GM23338 (cell line): ENCODE measurements around the gene NME3. TPM values are rescaled to one million over a fixed set of nuclear protein-coding genes. Genes with fewer than 3 reads are reported as not detected.

ENCODE experiments used
- ATAC-seq: fragments of 200-7000 bp; cut with Tn5 transposase; 3 replicates; pipeline ENCODE4 v1.9.1; 2020
- DNase-seq: peaks from one replicate; pipeline ENCODE4 v3.0.0-alpha.2; 2015; ENCODE audit warnings: low spot score
- H2AFZ ChIP-seq: fragments of 200-600 bp; sonication (generic); 2 replicates; pipeline ENCODE4 v1.8.0; 2016; ENCODE audit warnings: antibody characterized with exemption, mild to moderate bottlenecking, moderate library complexity
- H3F3A ChIP-seq: fragments of 200-600 bp; sonication (generic); replicated peaks from 2 replicates; pipeline ENCODE4 v1.8.0; 2017; ENCODE audit warnings: antibody characterized with exemption, mixed run types, low read depth
- H3K27ac ChIP-seq: fragments of 200-600 bp; sonication (generic); 2 replicates; pipeline ENCODE4 v1.6.1; 2016; ENCODE audit warnings: low read depth
- H3K27me3 ChIP-seq: fragments of 200-600 bp; sonication (generic); 2 replicates; pipeline ENCODE4 v1.8.0; 2016; ENCODE audit warnings: mild to moderate bottlenecking, mixed run types, moderate library complexity; ENCODE audit not compliant: insufficient read depth
- H3K36me3 ChIP-seq: fragments of 200-600 bp; sonication (generic); 2 replicates; pipeline ENCODE4 v1.8.0; 2016; ENCODE audit warnings: mild to moderate bottlenecking; ENCODE audit not compliant: insufficient read depth
- H3K4me1 ChIP-seq: fragments of 200-600 bp; sonication (generic); 2 replicates; pipeline ENCODE4 v1.8.0; 2016; ENCODE audit warnings: mild to moderate bottlenecking, moderate library complexity; ENCODE audit not compliant: insufficient read depth
- H3K4me2 ChIP-seq: fragments of 200-600 bp; sonication (generic); 2 replicates; pipeline ENCODE4 v1.7.1; 2017; ENCODE audit warnings: mixed run types
- H3K4me3 ChIP-seq: fragments of 200-600 bp; sonication (generic); 2 replicates; pipeline ENCODE4 v1.6.1; 2016; ENCODE audit warnings: mixed run types
- H3K79me2 ChIP-seq: fragments of 200-600 bp; sonication (generic); replicated peaks from 2 replicates; pipeline ENCODE4 v1.8.0; 2017; ENCODE audit warnings: mild to moderate bottlenecking; ENCODE audit not compliant: insufficient read depth
- H3K9me2 ChIP-seq: fragments of 200-600 bp; sonication (generic); 2 replicates; pipeline ENCODE4 v1.8.0; 2017; ENCODE audit not compliant: insufficient read depth
- H4K20me1 ChIP-seq: fragments of 200-600 bp; sonication (generic); replicated peaks from 2 replicates; pipeline ENCODE4 v1.8.0; 2017; ENCODE audit warnings: mild to moderate bottlenecking; ENCODE audit not compliant: insufficient read depth
- H3K27ac Mint-ChIP-seq: 2 replicates; pipeline ENCODE4 v1.8.0; 2020; ENCODE audit warnings: inconsistent platforms, mild to moderate bottlenecking, moderate library complexity, mixed read lengths
- H3K27me3 Mint-ChIP-seq: 3 replicates; pipeline ENCODE4 v1.8.0; 2022; ENCODE audit warnings: low read depth, mild to moderate bottlenecking, moderate library complexity, mixed read lengths, inconsistent platforms; ENCODE audit not compliant: insufficient read depth, poor library complexity
- H3K36me3 Mint-ChIP-seq: 3 replicates; pipeline ENCODE4 v1.8.0; 2021; ENCODE audit warnings: low read depth, mild to moderate bottlenecking, inconsistent platforms, moderate library complexity, mixed read lengths
- H3K4me1 Mint-ChIP-seq: 3 replicates; pipeline ENCODE4 v1.8.0; 2020; ENCODE audit warnings: mild to moderate bottlenecking, inconsistent platforms, mixed read lengths
- H3K4me3 Mint-ChIP-seq: 3 replicates; pipeline ENCODE4 v1.8.0; 2021; ENCODE audit warnings: moderate library complexity, mild to moderate bottlenecking, inconsistent platforms, mixed read lengths
- H3K9me3 Mint-ChIP-seq: 3 replicates; pipeline ENCODE4 v1.8.0; 2020; ENCODE audit warnings: moderate library complexity, mild to moderate bottlenecking, inconsistent platforms, mixed read lengths
- CREB1 ChIP-seq: fragments of 250-450 bp; sonication (Bioruptor Pico); IDR thresholded peaks from 2 replicates; pipeline ENCODE4 v1.5.0; 2020; ENCODE audit warnings: low read depth, mild to moderate bottlenecking, moderate library complexity
- EZH2 ChIP-seq: fragments of 200-600 bp; sonication (generic); IDR thresholded peaks from one replicate; pipeline ENCODE4 v1.8.0; 2017; ENCODE audit warnings: antibody characterized with exemption, mild to moderate bottlenecking, low read depth; ENCODE audit not compliant: unreplicated experiment
- EZH2phosphoT487 ChIP-seq: fragments of 200-600 bp; sonication (generic); IDR thresholded peaks from one replicate; pipeline ENCODE4 v1.8.1; 2018; ENCODE audit warnings: antibody characterized with exemption; ENCODE audit not compliant: unreplicated experiment
- JUNB ChIP-seq: IDR thresholded peaks from one replicate; pipeline ENCODE4 v1.6.1; 2016; ENCODE audit warnings: antibody characterized with exemption; ENCODE audit not compliant: unreplicated experiment
- NANOG ChIP-seq: IDR thresholded peaks from 2 replicates; pipeline ENCODE4 v1.6.1; 2016; ENCODE audit warnings: antibody characterized with exemption, borderline replicate concordance
- STAT1 ChIP-seq: IDR thresholded peaks from one replicate; pipeline ENCODE4 v1.6.1; 2016; ENCODE audit warnings: antibody characterized with exemption; ENCODE audit not compliant: unreplicated experiment
- polyA plus RNA-seq: library from polyadenylated mRNA; unstranded; fragments of >200 nt; fragmentation: Nextera tagmentation; extraction: Ambion mirVana; gene quantifications from 2 replicates; pipeline ENCODE4 v1.2.1, GENCODE V29; 2016
- total RNA-seq: library from RNA; depleted of rRNA; stranded (reverse); fragments of >200 nt; shearing (Covaris generic); gene quantifications from 2 replicates; pipeline ENCODE4 v1.2.3, GENCODE V29; 2014
- TF ChIP-seq, protein P1 (sequence below): fragments of 250-450 bp; sonication (Bioruptor Pico); IDR thresholded peaks from 2 replicates; pipeline ENCODE4 v1.5.0; 2020; ENCODE audit warnings: mild to moderate bottlenecking, moderate library complexity
- TF ChIP-seq, protein P2 (sequence below), 2 experiments: fragments of 200-600 bp in 1 of 2; sonication (generic) in 1 of 2; conservative IDR thresholded peaks; 2 replicates each; pipeline versions ENCODE4 v1.5.1 to v1.6.1; 2016 to 2017; ENCODE audit warnings: antibody characterized with exemption in 2 of 2, low read depth in 2 of 2, mild to moderate bottlenecking in 2 of 2, moderate library complexity in 1 of 2
- TF ChIP-seq, protein P3 (sequence below): IDR thresholded peaks from one replicate; pipeline ENCODE4 v1.6.1; 2018; ENCODE audit warnings: antibody characterized with exemption; ENCODE audit not compliant: unreplicated experiment

The NME3 gene
- total and polyA plus RNA-seq, 2 experiments from 2014 or later = 95.3 to 130 TPM

DNA sequence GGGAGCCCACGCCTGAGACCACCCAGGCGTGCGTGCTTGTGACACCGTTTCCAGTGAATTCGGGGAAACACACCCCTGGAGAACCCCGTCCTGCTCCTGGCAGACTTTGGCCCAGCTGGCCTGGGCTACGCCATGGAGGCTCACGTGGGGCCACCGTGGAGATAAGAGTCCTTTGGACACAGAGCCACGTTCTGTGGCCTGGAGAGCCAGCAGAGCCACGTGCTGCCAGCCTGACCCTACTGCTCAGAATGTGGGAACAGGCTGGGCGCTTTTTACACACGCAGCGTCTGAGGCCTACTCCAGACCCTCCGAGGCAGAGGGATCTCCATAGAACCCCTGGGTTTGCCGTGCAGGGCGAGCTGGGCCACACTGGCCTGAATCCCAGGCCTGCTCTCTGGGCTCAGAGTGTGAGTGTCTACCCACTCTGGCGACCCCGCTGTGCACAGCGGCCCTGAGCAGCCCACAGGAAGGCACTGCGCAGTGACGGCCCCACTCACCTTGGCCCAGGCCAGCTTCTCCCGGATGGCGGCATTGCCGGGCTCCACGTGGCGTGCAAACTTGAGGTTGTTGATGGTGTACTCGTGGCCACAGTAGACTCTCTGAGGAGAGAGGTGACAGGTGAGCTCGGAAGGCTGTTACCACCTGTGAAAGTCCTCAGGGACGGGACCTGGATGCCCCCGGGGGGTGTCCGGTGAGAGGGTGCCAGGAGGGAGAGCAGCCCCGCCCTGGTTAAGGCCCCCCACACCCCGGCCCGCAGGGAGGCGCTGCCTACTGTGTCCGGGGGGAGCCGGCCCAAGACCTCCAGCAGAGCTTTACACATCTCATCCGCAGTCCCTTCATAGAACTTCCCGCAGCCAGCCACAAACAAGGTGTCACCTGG, 45.3 kb upstream of the NME3 start (continued):
- no peak for TF ChIP-seq STAT1
- TF ChIP-seq CREB1 = no peak
- no peak for TF ChIP-seq NANOG
- TF ChIP-seq, protein P1, sequence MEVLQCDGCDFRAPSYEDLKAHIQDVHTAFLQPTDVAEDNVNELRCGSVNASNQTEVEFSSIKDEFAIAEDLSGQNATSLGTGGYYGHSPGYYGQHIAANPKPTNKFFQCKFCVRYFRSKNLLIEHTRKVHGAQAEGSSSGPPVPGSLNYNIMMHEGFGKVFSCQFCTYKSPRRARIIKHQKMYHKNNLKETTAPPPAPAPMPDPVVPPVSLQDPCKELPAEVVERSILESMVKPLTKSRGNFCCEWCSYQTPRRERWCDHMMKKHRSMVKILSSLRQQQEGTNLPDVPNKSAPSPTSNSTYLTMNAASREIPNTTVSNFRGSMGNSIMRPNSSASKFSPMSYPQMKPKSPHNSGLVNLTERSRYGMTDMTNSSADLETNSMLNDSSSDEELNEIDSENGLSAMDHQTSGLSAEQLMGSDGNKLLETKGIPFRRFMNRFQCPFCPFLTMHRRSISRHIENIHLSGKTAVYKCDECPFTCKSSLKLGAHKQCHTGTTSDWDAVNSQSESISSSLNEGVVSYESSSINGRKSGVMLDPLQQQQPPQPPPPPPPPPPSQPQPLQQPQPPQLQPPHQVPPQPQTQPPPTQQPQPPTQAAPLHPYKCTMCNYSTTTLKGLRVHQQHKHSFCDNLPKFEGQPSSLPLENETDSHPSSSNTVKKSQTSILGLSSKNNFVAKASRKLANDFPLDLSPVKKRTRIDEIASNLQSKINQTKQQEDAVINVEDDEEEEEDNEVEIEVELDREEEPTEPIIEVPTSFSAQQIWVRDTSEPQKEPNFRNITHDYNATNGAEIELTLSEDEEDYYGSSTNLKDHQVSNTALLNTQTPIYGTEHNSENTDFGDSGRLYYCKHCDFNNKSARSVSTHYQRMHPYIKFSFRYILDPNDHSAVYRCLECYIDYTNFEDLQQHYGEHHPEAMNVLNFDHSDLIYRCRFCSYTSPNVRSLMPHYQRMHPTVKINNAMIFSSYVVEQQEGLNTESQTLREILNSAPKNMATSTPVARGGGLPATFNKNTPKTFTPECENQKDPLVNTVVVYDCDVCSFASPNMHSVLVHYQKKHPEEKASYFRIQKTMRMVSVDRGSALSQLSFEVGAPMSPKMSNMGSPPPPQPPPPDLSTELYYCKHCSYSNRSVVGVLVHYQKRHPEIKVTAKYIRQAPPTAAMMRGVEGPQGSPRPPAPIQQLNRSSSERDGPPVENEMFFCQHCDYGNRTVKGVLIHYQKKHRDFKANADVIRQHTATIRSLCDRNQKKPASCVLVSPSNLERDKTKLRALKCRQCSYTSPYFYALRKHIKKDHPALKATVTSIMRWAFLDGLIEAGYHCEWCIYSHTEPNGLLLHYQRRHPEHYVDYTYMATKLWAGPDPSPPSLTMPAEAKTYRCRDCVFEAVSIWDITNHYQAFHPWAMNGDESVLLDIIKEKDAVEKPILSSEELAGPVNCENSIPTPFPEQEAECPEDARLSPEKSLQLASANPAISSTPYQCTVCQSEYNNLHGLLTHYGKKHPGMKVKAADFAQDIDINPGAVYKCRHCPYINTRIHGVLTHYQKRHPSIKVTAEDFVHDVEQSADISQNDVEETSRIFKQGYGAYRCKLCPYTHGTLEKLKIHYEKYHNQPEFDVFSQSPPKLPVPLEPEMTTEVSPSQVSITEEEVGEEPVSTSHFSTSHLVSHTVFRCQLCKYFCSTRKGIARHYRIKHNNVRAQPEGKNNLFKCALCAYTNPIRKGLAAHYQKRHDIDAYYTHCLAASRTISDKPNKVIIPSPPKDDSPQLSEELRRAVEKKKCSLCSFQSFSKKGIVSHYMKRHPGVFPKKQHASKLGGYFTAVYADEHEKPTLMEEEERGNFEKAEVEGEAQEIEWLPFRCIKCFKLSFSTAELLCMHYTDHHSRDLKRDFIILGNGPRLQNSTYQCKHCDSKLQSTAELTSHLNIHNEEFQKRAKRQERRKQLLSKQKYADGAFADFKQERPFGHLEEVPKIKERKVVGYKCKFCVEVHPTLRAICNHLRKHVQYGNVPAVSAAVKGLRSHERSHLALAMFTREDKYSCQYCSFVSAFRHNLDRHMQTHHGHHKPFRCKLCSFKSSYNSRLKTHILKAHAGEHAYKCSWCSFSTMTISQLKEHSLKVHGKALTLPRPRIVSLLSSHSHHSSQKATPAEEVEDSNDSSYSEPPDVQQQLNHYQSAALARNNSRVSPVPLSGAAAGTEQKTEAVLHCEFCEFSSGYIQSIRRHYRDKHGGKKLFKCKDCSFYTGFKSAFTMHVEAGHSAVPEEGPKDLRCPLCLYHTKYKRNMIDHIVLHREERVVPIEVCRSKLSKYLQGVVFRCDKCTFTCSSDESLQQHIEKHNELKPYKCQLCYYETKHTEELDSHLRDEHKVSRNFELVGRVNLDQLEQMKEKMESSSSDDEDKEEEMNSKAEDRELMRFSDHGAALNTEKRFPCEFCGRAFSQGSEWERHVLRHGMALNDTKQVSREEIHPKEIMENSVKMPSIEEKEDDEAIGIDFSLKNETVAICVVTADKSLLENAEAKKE (CRISPR knock-in tag) = no peak
- no peak for TF ChIP-seq JUNB
- TF ChIP-seq, protein P2, sequence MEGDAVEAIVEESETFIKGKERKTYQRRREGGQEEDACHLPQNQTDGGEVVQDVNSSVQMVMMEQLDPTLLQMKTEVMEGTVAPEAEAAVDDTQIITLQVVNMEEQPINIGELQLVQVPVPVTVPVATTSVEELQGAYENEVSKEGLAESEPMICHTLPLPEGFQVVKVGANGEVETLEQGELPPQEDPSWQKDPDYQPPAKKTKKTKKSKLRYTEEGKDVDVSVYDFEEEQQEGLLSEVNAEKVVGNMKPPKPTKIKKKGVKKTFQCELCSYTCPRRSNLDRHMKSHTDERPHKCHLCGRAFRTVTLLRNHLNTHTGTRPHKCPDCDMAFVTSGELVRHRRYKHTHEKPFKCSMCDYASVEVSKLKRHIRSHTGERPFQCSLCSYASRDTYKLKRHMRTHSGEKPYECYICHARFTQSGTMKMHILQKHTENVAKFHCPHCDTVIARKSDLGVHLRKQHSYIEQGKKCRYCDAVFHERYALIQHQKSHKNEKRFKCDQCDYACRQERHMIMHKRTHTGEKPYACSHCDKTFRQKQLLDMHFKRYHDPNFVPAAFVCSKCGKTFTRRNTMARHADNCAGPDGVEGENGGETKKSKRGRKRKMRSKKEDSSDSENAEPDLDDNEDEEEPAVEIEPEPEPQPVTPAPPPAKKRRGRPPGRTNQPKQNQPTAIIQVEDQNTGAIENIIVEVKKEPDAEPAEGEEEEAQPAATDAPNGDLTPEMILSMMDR (conservative IDR thresholded peaks at IDR 0.05; ENCODE audit: low read depth in 2 of 2) = no peak

DNA sequence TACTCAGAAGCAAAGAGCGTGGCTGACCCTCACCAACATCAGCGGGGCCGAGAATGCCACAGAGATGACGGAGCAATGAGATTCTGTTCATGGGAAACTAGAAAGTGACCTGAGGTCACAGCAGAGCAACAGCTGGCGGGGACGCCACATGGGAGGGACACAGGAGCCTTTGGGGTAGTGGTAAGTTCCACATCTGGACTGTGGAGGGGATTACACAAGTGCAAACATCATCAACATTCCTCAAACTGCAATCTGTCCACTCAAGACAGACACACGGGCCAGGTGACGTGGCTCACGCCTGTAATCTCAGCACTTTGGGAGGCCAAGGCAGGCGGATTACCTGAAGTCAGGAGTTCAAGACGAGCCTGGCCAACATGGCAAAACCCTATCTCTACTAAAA, 44.1 kb upstream of the NME3 start:
- peaks cover 6% of the 10 kb centered on the region; the same call in 2 of the 3 replicates for H3K36me3 Mint-ChIP-seq
- no peaks in the 10 kb centered on the region for H3K4me1 Mint-ChIP-seq
- H3K27ac Mint-ChIP-seq = no peak overlapping the region
- H3K4me1 ChIP-seq = no peaks in the 10 kb centered on the region
- H3K36me3 ChIP-seq = no peaks in the 10 kb centered on the region
- no peak overlapping the region for H3K27ac ChIP-seq
- no peaks in the 10 kb centered on the region for H3K9me2 ChIP-seq
- H3K27me3 Mint-ChIP-seq = peaks cover 4% of the 10 kb centered on the region
- H3K9me3 Mint-ChIP-seq = no peaks in the 10 kb centered on the region
- ATAC-seq (no peak), DNase-seq (no peak)
- no peaks in the 10 kb centered on the region; the same call in 1 of the 2 replicates for H3F3A ChIP-seq
- H3K79me2 ChIP-seq = no peaks in the 10 kb centered on the region; the same call in 1 of the 2 replicates
- H3K4me2 ChIP-seq = no peak overlapping the region
- H2AFZ ChIP-seq = no peak overlapping the region
- no peaks in the 10 kb centered on the region; the same call in 1 of the 2 replicates for H4K20me1 ChIP-seq
- H3K4me3 ChIP-seq = no peak overlapping the region
- no peak overlapping the region for H3K4me3 Mint-ChIP-seq
- H3K27me3 ChIP-seq = no peaks in the 10 kb centered on the region
- TF ChIP-seq EZH2 = no peak
- no peak for TF ChIP-seq JUNB
- TF ChIP-seq, protein P3, sequence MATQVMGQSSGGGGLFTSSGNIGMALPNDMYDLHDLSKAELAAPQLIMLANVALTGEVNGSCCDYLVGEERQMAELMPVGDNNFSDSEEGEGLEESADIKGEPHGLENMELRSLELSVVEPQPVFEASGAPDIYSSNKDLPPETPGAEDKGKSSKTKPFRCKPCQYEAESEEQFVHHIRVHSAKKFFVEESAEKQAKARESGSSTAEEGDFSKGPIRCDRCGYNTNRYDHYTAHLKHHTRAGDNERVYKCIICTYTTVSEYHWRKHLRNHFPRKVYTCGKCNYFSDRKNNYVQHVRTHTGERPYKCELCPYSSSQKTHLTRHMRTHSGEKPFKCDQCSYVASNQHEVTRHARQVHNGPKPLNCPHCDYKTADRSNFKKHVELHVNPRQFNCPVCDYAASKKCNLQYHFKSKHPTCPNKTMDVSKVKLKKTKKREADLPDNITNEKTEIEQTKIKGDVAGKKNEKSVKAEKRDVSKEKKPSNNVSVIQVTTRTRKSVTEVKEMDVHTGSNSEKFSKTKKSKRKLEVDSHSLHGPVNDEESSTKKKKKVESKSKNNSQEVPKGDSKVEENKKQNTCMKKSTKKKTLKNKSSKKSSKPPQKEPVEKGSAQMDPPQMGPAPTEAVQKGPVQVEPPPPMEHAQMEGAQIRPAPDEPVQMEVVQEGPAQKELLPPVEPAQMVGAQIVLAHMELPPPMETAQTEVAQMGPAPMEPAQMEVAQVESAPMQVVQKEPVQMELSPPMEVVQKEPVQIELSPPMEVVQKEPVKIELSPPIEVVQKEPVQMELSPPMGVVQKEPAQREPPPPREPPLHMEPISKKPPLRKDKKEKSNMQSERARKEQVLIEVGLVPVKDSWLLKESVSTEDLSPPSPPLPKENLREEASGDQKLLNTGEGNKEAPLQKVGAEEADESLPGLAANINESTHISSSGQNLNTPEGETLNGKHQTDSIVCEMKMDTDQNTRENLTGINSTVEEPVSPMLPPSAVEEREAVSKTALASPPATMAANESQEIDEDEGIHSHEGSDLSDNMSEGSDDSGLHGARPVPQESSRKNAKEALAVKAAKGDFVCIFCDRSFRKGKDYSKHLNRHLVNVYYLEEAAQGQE = no peak
- TF ChIP-seq, protein P2 (conservative IDR thresholded peaks at IDR 0.05; ENCODE audit: low read depth in 2 of 2) = no peak
- TF ChIP-seq EZH2phosphoT487 = no peak
